K562 (cell line): ENCODE data around the gene VTN. TPM values are rescaled to one million over a fixed set of nuclear protein-coding genes. Genes with fewer than 3 reads are reported as not detected.
A peak's percentile ranks its signal among the peaks of the same experiment; 100 is the strongest.

Experiments used
- ATAC-seq: fragments of 200-7000 bp; cut with Tn5 transposase; 3 replicates; pipeline ENCODE4 v1.9.1; 2020; ENCODE audit warnings: moderate library complexity
- BruUV-seq: library from RNA; stranded (reverse); fragments of 400-500 nt; replicated peaks from 2 replicates; lab custom pipeline; 2021; lab: Mats Ljungman, UMichigan
- CTCF ChIA-PET: fragments of 300-600 bp; formaldehyde crosslinking; extraction: SDS; loops from one replicate; lab custom pipeline; 2021; ENCODE audit warnings: low intra/inter-chr PET ratio; lab: Yijun Ruan, JAX
- POLR2A ChIA-PET: fragments of 300-600, 350-650 bp; sonication (Branson Sonifier 250); formaldehyde crosslinking; extraction: SDS; loops from one replicate; lab custom pipeline; 2021; ENCODE audit warnings: antibody characterized with exemption, inconsistent platforms; lab: Yijun Ruan, JAX
- DNase-seq, 4 experiments: peaks; one replicate each; pipeline versions ENCODE4 v3.0.0 to v3.0.0-alpha.2; 2011 to 2018; ENCODE audit warnings: low spot score in 3 of 4, mixed read lengths in 3 of 4; ENCODE audit errors: extremely low read depth in 1 of 4
- FAIRE-seq: peaks from 2 replicates; lab custom pipeline; 2011; peaks lifted over from hg19 to GRCh38; lab: Jason Lieb, UNC
- H2AFZ ChIP-seq: 2 replicates; pipeline ENCODE4 v1.6.0; 2011; ENCODE audit warnings: low read depth, low read length, control low read depth, inconsistent platforms
- H3K27ac ChIP-seq: fragments of 200-600 bp; 3 replicates; pipeline ENCODE4 v1.8.0; 2011; ENCODE audit warnings: low read depth, mild to moderate bottlenecking, control low read depth, inconsistent platforms, low read length, moderate library complexity, mixed read lengths; ENCODE audit errors: extremely low read depth
- H3K27me3 ChIP-seq, 2 experiments: fragments of 300-600 bp in 1 of 2; 2 replicates in 1 of 2; 3 replicates in 1 of 2; pipeline versions ENCODE4 v1.6.0 to v1.8.0; 2011; ENCODE audit warnings: inconsistent platforms in 2 of 2, low read length in 2 of 2, mild to moderate bottlenecking in 1 of 2, mixed read lengths in 1 of 2, moderate library complexity in 1 of 2; ENCODE audit not compliant: control insufficient read depth in 2 of 2, insufficient read depth in 2 of 2
- H3K36me3 ChIP-seq: fragments of 300-600 bp; 3 replicates; pipeline ENCODE4 v1.8.0; 2011; ENCODE audit warnings: mild to moderate bottlenecking, low read length, inconsistent platforms; ENCODE audit not compliant: control insufficient read depth, insufficient read depth
- H3K4me1 ChIP-seq, 2 experiments: fragments of 200-600 bp in 1 of 2; replicated peaks in 1 of 2; 2 replicates in 1 of 2; 3 replicates in 1 of 2; pipeline versions ENCODE4 v1.5.1 to v1.8.0; 2011; ENCODE audit warnings: inconsistent platforms in 2 of 2, low read length in 2 of 2, mild to moderate bottlenecking in 1 of 2, mixed read lengths in 1 of 2, moderate library complexity in 1 of 2; ENCODE audit not compliant: control insufficient read depth in 2 of 2, insufficient read depth in 2 of 2
- H3K4me2 ChIP-seq: 2 replicates; pipeline ENCODE4 v1.6.1; 2011; ENCODE audit warnings: low read length, control low read depth, inconsistent platforms, mixed read lengths; ENCODE audit not compliant: insufficient read depth
- H3K4me3 ChIP-seq: fragments of 200-600 bp; sonication (generic), shearing (Covaris generic); 2 replicates; pipeline ENCODE4 v1.5.1; 2016; ENCODE audit warnings: control low read depth, inconsistent platforms
- H3K79me2 ChIP-seq: fragments of 200-600 bp; 3 replicates; pipeline ENCODE4 v1.8.0; 2011; ENCODE audit warnings: low read length, inconsistent platforms; ENCODE audit not compliant: control insufficient read depth, insufficient read depth
- H3K9ac ChIP-seq, 2 experiments: 2 replicates each; pipeline versions ENCODE4 v1.6.0 to v1.6.1; 2011; ENCODE audit warnings: low read depth in 2 of 2, low read length in 2 of 2, control low read depth in 1 of 2, inconsistent platforms in 1 of 2, mild to moderate bottlenecking in 1 of 2, mixed read lengths in 1 of 2; ENCODE audit not compliant: insufficient read depth in 1 of 2
- H3K9me1 ChIP-seq: one replicate; pipeline ENCODE4 v1.6.0; 2011; ENCODE audit warnings: inconsistent platforms, mild to moderate bottlenecking, low read length, moderate library complexity; ENCODE audit not compliant: control insufficient read depth, insufficient read depth
- H3K9me3 ChIP-seq: replicated peaks from 2 replicates; pipeline ENCODE4 v1.5.1; 2011; ENCODE audit warnings: low read depth, low read length, inconsistent platforms; ENCODE audit not compliant: control insufficient read depth, insufficient read depth
- H4K20me1 ChIP-seq: replicated peaks from 2 replicates; pipeline ENCODE4 v1.6.1; 2011; ENCODE audit warnings: low read length, inconsistent platforms, mixed read lengths; ENCODE audit not compliant: control insufficient read depth, insufficient read depth
- JUND ChIP-seq, 2 experiments: IDR thresholded peaks; 2 replicates in 1 of 2; 3 replicates in 1 of 2; pipeline ENCODE4 v1.6.1; 2011; ENCODE audit warnings: borderline replicate concordance in 2 of 2, low read depth in 2 of 2, low read length in 2 of 2, improper control_type of control experiment in 1 of 2, missing biosample characterization in 1 of 2, missing genetic modification characterization in 1 of 2, missing genetic modification reagents in 1 of 2
- KHSRP ChIP-seq: fragments of 450-650 bp; IDR thresholded peaks from 2 replicates; pipeline ENCODE4 v1.6.1; 2017
- NRF1 ChIP-seq, 2 experiments: fragments of 450-650 bp; IDR thresholded peaks in 1 of 2; conservative IDR thresholded peaks in 1 of 2; 2 replicates each; pipeline ENCODE4 v1.6.1; 2014; ENCODE audit warnings: mild to moderate bottlenecking in 2 of 2
- TBP ChIP-seq: optimal IDR thresholded peaks from 2 replicates; pipeline ENCODE3; 2011; ENCODE audit warnings: low read depth, low read length, improper control_type of control experiment
- ZNF316 ChIP-seq: fragments of 450-650 bp; IDR thresholded peaks from 2 replicates; pipeline ENCODE4 v1.6.1; 2016
- WGBS: fragments of 100-300 bp; shearing (Covaris generic); methylation state at CpG from one replicate; pipeline ENCODE4 v1.1.6; 2016; ENCODE audit warnings: low coverage, mixed read lengths; ENCODE audit not compliant: insufficient coverage; ENCODE audit errors: missing lambda C conversion rate; 5-methylcytosine and 5-hydroxymethylcytosine counted together
- in situ Hi-C: fragments of 300-500 bp; cut with MboI; formaldehyde crosslinking; loops from 4 replicates; pipeline ENCODE4 v1.15.0; 2018; ENCODE audit warnings: inconsistent platforms, mixed read lengths
- intact Hi-C: fragments of 100-400 bp; cut with micrococcal nuclease; formaldehyde crosslinking; loops from 2 replicates; pipeline ENCODE4 v1.14.2; 2022
- polyA plus RNA-seq, 8 experiments: library from polyadenylated mRNA; depleted of rRNA in 4 of 8; stranded (reverse) in 5 of 8; unstranded in 3 of 8; fragments of >200 nt; fragmentation: Nextera tagmentation in 2 of 8; fragmentation: Illumina TruSeq in 1 of 8; extraction: Ambion mirVana in 2 of 8; extraction: Trizol in 1 of 8; gene quantifications; 2 replicates each; pipeline versions ENCODE4 v1.2.1 to v1.2.3, GENCODE V29; 2011 to 2014; ENCODE audit warnings: inconsistent platforms in 1 of 8, missing spikeins in 1 of 8
- total RNA-seq, 7 experiments: library from RNA; depleted of rRNA in 6 of 7; stranded (reverse); fragments of >200 nt in 6 of 7; fragmentation: Illumina TruSeq in 2 of 7; extraction: Trizol in 2 of 7; gene quantifications; 2 replicates each; pipeline versions ENCODE4 v1.2.1 to v1.2.3, GENCODE V29; 2011 to 2021; ENCODE audit warnings: low replicate concordance in 1 of 7

The VTN gene
- total and polyA plus RNA-seq, 9 of the 15 experiments (the other 6 are each of a cell fraction or from before 2014, with no cell fraction given) = 0.13 to 1.0 (median 0.29) TPM; not detected in 1

- Histone ChIP-seq H3K4me1 (peaks cover 0 to 3% of the 10 kb centered on the region in 2 experiments; a peak in 4 of 5 replicates), H3K4me3 (no peak overlapping the region), H3K79me2 (no peaks in the 10 kb centered on the region), H3K36me3 (peaks cover 10% of the 10 kb centered on the region; the same call in 1 of the 3 replicates), H3K27me3 (no peaks in the 10 kb centered on the region), H3K9me3 (no peaks in the 10 kb centered on the region), H3K9me1 (peaks cover 3% of the 10 kb centered on the region), H3K9ac (no peak overlapping the region; a peak in 1 of 4 replicates), H3K4me2 (no peak overlapping the region), H2AFZ (no peak overlapping the region), H3K27ac (no peak overlapping the region), H4K20me1 (0 out of 2 replicates have a peak, but pooled peaks cover 8% of the 10 kb centered on the region)
- DNase-seq = no peak
- FAIRE-seq = no peak
- 70% methylated on average over 7 of the region's 7 CpGs for WGBS
- BruUV-seq = no TSS peak
- intact Hi-C loops = no loop called here
- ChIA-PET CTCF (no interaction called here), POLR2A (interaction anchor here (0.7 to 1.5 kb wide), 4 partner anchors 12 to 27 kb away, joined by 3 to 4 read pairs (median 3); partner anchors contain the start of gene VTN)
- TF ChIP-seq TBP (no peak), JUND (IDR thresholded peaks at IDR 0.05; ENCODE audit: borderline replicate concordance, low read depth, low read length) (no peak), JUND (tag; IDR thresholded peaks at IDR 0.05; ENCODE audit: borderline replicate concordance, low read depth, low read length) (no peak), ZNF316 (no peak), NRF1 (conservative IDR thresholded peaks at IDR 0.05 in 1 of 2, IDR thresholded peaks at IDR 0.05 in 1 of 2) (no peak), KHSRP (no peak)
- in situ Hi-C loops = no loop called here
- peak; percentile 23 for ATAC-seq
Measured at GRCh38 chr17:28397687-28398279, 27.7 kb upstream of the VTN start.
